HepG2 (cell line): ENCODE measurements around the gene ARL5A. TPM values are rescaled to one million over a fixed set of nuclear protein-coding genes. Genes with fewer than 3 reads are reported as not detected.
A peak's percentile ranks its signal among the peaks of the same experiment; 100 is the strongest.

Source experiments
- ATAC-seq: fragments of 200-7000 bp; cut with Tn5 transposase; 3 replicates; pipeline ENCODE4 v1.9.1; 2020; ENCODE audit warnings: mild to moderate bottlenecking, moderate library complexity
- BruUV-seq: library from RNA; stranded (reverse); fragments of 400-500 nt; replicated peaks from 2 replicates; lab custom pipeline; 2021; lab: Mats Ljungman, UMichigan
- CTCF ChIA-PET: fragments of 300-600 bp; formaldehyde crosslinking; extraction: SDS; loops from one replicate; lab custom pipeline; 2021; ENCODE audit warnings: low total read pairs, inconsistent platforms, low intra/inter-chr PET ratio; lab: Yijun Ruan, JAX
- POLR2A ChIA-PET: fragments of 350-600 bp; sonication (Branson Sonifier 250); formaldehyde crosslinking; loops from one replicate; lab custom pipeline; 2020; ENCODE audit warnings: antibody characterized with exemption, inconsistent platforms; lab: Yijun Ruan, JAX
- DNase-seq: peaks from one replicate; pipeline ENCODE4 v3.0.0-alpha.2; 2015; ENCODE audit warnings: low spot score
- FAIRE-seq: peaks from 3 replicates; lab custom pipeline; 2011; peaks lifted over from hg19 to GRCh38; lab: Jason Lieb, UNC
- H2AFZ ChIP-seq: one replicate; pipeline ENCODE4 v1.6.1; 2011; ENCODE audit warnings: low read length, inconsistent platforms
- H3K27ac ChIP-seq: fragments of 300-600 bp; 3 replicates; pipeline ENCODE4 v1.8.0; 2011; ENCODE audit warnings: mixed run types, mild to moderate bottlenecking, mixed read lengths, low read length, inconsistent platforms; ENCODE audit not compliant: insufficient read depth; ENCODE audit errors: extremely low read length
- H3K27me3 ChIP-seq, 2 experiments: fragments of 200-600 bp in 1 of 2; 2 replicates in 1 of 2; 3 replicates in 1 of 2; pipeline versions ENCODE4 v1.6.0 to v1.8.0; 2011; ENCODE audit warnings: low read length in 2 of 2, mild to moderate bottlenecking in 2 of 2, moderate library complexity in 2 of 2, inconsistent platforms in 1 of 2; ENCODE audit not compliant: insufficient read depth in 2 of 2, control insufficient read depth in 1 of 2
- H3K36me3 ChIP-seq, 2 experiments: fragments of 200-600 bp in 1 of 2; replicated peaks in 1 of 2; 2 replicates in 1 of 2; 3 replicates in 1 of 2; pipeline versions ENCODE4 v1.5.1 to v1.8.0; 2011; ENCODE audit warnings: low read length in 2 of 2, inconsistent platforms in 1 of 2; ENCODE audit not compliant: insufficient read depth in 2 of 2, control insufficient read depth in 1 of 2
- H3K4me1 ChIP-seq: 2 replicates; pipeline ENCODE4 v1.5.1; 2012; ENCODE audit warnings: low read length, inconsistent platforms; ENCODE audit not compliant: insufficient read depth
- H3K4me2 ChIP-seq: 2 replicates; pipeline ENCODE4 v1.6.0; 2011; ENCODE audit warnings: low read depth, low read length, inconsistent platforms
- H3K4me3 ChIP-seq, 3 experiments: fragments of 200-600 bp in 1 of 3; sonication (generic), shearing (Covaris generic) in 1 of 3; replicated peaks in 1 of 3; 2 replicates each; pipeline ENCODE4 v1.5.1; 2011 to 2016; ENCODE audit warnings: low read length in 3 of 3, inconsistent platforms in 2 of 3, low read depth in 2 of 3, mild to moderate bottlenecking in 2 of 3, control low read depth in 1 of 3, mixed read lengths in 1 of 3; ENCODE audit not compliant: insufficient read depth in 1 of 3
- H3K79me2 ChIP-seq: one replicate; pipeline ENCODE4 v1.6.1; 2011; ENCODE audit warnings: low read length, inconsistent platforms; ENCODE audit not compliant: insufficient read depth
- H3K9ac ChIP-seq: 2 replicates; pipeline ENCODE4 v1.6.0; 2011; ENCODE audit warnings: mild to moderate bottlenecking, low read depth, low read length, inconsistent platforms; ENCODE audit not compliant: insufficient read depth
- H3K9me3 ChIP-seq: 2 replicates; pipeline ENCODE4 v1.5.1; 2012; ENCODE audit warnings: mild to moderate bottlenecking, low read length
- H4K20me1 ChIP-seq: 2 replicates; pipeline ENCODE4 v1.6.0; 2011; ENCODE audit warnings: inconsistent platforms, mild to moderate bottlenecking, low read length, moderate library complexity; ENCODE audit not compliant: insufficient read depth
- FOXA1 ChIP-seq, 2 experiments: fragments of 450-650 bp in 1 of 2; sonication (generic) in 1 of 2; formaldehyde crosslinking in 1 of 2; IDR thresholded peaks; 2 replicates each; pipeline versions ENCODE4 v1.4.0 to v1.6.1; 2016 to 2020; ENCODE audit warnings: missing genetic modification reagents in 1 of 2
- POGZ ChIP-seq: sonication (generic); formaldehyde crosslinking; IDR thresholded peaks from 2 replicates; pipeline ENCODE4 v1.4.0; 2020; ENCODE audit warnings: mild to moderate bottlenecking, missing genetic modification reagents
- POLR2AphosphoS5 ChIP-seq: IDR thresholded peaks from 2 replicates; pipeline ENCODE4 v1.6.1; 2012; ENCODE audit warnings: low read depth, low read length
- ZNF121 ChIP-seq: sonication (generic); formaldehyde crosslinking; IDR thresholded peaks from 2 replicates; pipeline ENCODE4 v1.5.0; 2020; ENCODE audit warnings: mild to moderate bottlenecking, missing genetic modification reagents
- ZNF225 ChIP-seq: sonication (generic); formaldehyde crosslinking; IDR thresholded peaks from 2 replicates; pipeline ENCODE4 v1.4.0; 2020; ENCODE audit warnings: mild to moderate bottlenecking, missing genetic modification reagents
- ZNF367 ChIP-seq: sonication (generic); formaldehyde crosslinking; IDR thresholded peaks from 2 replicates; pipeline ENCODE4 v1.4.0; 2020; ENCODE audit warnings: missing genetic modification reagents, borderline replicate concordance
- WGBS: methylation state at CpG from one replicate; pipeline ENCODE4 v1.1.6; 2017; ENCODE audit warnings: low lambda C conversion rate; 5-methylcytosine and 5-hydroxymethylcytosine counted together
- in situ Hi-C: cut with HindIII; loops from 2 replicates; pipeline ENCODE4 v1.10.0; 2017; ENCODE audit warnings: low pct_unique_long_range_greater_than_20kb; ENCODE audit not compliant: extremely low pct_ligation_motif_present
- intact Hi-C: fragments of 100-400 bp; cut with micrococcal nuclease; formaldehyde crosslinking; loops from one replicate; pipeline ENCODE4 v1.10.0; 2022; ENCODE audit not compliant: unreplicated experiment
- polyA plus RNA-seq, 8 experiments: library from polyadenylated mRNA; depleted of rRNA in 3 of 8; stranded (reverse) in 7 of 8; unstranded in 1 of 8; fragments of >200 nt; fragmentation: Illumina TruSeq in 4 of 8; extraction: Trizol in 4 of 8; gene quantifications; 2 replicates each; pipeline versions ENCODE4 v1.2.1 to v1.2.3, GENCODE V29; 2011 to 2016; ENCODE audit warnings: low read depth in 4 of 8, missing spikeins in 1 of 8, mixed read lengths in 1 of 8; ENCODE audit not compliant: insufficient read depth in 1 of 8
- total RNA-seq, 5 experiments: library from RNA; depleted of rRNA; stranded (reverse); fragments of >200 nt; fragmentation: Illumina TruSeq; extraction: Trizol; gene quantifications; 2 replicates each; pipeline ENCODE4 v1.2.3, GENCODE V29; 2016; ENCODE audit warnings: low read depth in 1 of 5
- TF ChIP-seq, protein P1 (sequence below): sonication (generic); formaldehyde crosslinking; IDR thresholded peaks from 2 replicates; pipeline ENCODE4 v1.5.0; 2020; ENCODE audit warnings: mild to moderate bottlenecking, missing genetic modification reagents, moderate library complexity
- TF ChIP-seq, protein P2 (sequence below): sonication (generic); formaldehyde crosslinking; IDR thresholded peaks from 2 replicates; pipeline ENCODE4 v1.4.0; 2020; ENCODE audit warnings: missing genetic modification reagents
- TF ChIP-seq, protein P3 (sequence below): IDR thresholded peaks from 2 replicates; pipeline ENCODE4 v1.6.1; 2012; ENCODE audit warnings: low read depth, low read length, improper control_type of control experiment

Gene ARL5A
- total and polyA plus RNA-seq, 2 of the 13 experiments (the other 11 are each of a cell fraction or from before 2014, with no cell fraction given), result 47.5 to 149 TPM

DNA sequence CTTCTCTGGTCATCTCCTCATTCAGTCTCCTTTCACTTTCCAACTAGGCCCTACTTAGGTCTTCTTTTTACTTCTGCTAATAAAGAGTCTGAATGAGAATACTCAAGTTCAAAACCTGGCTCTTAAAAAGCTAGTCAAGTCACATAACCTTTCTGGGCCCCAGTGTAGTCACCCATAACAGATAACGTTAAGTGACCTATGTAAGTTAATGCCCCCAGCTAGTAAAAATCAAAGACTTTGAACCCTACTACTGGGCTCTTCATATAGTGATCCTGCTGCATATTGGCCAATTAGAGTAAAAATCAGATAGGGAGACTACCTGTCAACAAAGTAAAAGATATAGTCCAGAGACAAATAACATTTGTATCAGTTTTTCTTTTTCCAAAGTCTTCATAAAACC, 17.7 kb downstream of the ARL5A start (continued):
- no peak for TF ChIP-seq ZNF225 (CRISPR knock-in tag)
- TF ChIP-seq, all 625 proteins: peak for 0

DNA sequence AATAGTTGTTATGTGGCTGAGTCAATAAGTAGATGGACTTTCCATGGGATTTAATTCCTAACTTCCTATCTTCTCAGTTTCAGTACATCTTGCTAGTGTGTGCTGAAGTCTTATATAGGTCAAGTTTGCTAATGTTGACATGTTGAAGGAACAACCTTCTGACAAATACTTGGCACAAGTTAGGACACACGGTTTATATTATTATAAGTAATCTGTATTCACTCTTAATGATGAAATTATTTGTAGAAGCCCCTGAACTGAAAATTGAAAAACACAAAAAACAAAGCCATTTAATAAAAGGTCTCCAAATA, 19.2 kb downstream of the ARL5A start:
- ChIA-PET POLR2A (no interaction called here), CTCF (interaction anchor here (1.6 kb wide), 1 partner anchor 216 kb away, joined by 8 read pairs; no protein-coding TSS in a partner anchor)
- H3K4me3 ChIP-seq, result no peak overlapping the region
- H3K27me3 ChIP-seq, result no peaks in the 10 kb centered on the region
- H3K36me3 ChIP-seq, result peaks cover 15 to 75% of the 10 kb centered on the region in 2 experiments
- no peak overlapping the region for H3K27ac ChIP-seq
- peaks cover 7% of the 10 kb centered on the region for H4K20me1 ChIP-seq
- in situ Hi-C loops, result no loop called here
- H3K4me2 ChIP-seq, result no peak overlapping the region
- TF ChIP-seq ZNF367 (CRISPR knock-in tag), result no peak
- TF ChIP-seq FOXA1 (IDR thresholded peaks at IDR 0.05), result no peak
- TF ChIP-seq FOXA1 (CRISPR knock-in tag; IDR thresholded peaks at IDR 0.05), result 0 out of 2 replicates have a peak, but pooled peaks have one; percentile 18
- H3K4me1 ChIP-seq, result peaks cover 6% of the 10 kb centered on the region
- no peak overlapping the region for H3K9ac ChIP-seq
- H3K9me3 ChIP-seq, result peaks cover 7% of the 10 kb centered on the region
- peak; percentile 17 for DNase-seq
- no peak overlapping the region for H2AFZ ChIP-seq
- FAIRE-seq, result no peak
- H3K79me2 ChIP-seq, result peaks cover 4% of the 10 kb centered on the region
- no TSS peak for BruUV-seq
- intact Hi-C loops, result no loop called here
- ATAC-seq, result no peak
- WGBS, result 83% methylated on average over 1 of the region's 1 CpG

DNA sequence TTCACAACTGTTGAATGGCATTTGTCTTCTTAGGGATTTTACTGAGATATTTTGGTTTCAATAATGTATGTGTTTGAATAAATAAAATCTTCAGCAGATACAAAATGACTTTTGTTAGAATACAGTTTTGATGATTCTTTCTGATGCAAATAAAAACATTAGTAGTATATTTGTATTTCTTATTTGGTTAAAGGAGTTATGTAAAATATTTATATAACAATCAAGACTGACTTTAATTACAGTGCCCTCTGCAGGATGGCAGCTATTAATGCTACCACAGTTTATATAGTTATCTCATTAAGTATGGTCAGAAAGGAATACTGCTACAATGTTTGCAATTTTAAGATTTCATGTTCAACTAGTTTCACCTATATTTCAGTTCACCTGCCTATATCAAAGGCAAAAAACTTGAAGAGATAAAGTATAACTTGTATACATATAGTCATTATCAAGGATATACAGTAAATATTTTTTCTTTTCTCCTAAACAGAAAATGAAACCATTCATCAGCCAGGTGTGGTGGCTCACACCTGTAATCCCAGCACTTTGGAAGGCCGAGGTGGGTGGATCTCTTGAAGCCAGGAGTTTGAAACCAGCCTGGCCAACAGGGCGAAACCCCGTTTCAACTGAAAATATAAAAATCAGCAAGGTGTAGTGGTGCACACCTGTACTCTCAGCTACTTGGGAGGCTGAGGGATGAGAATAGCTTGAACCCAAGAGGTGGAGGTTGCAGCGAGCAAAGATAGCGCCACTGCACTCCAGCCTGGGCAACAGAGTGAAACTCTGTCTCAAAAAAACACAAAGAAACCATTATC, 19.8 kb downstream of the ARL5A start:
- no peak overlapping the region for H3K27ac ChIP-seq
- whole genome bisulfite sequencing, result 95% methylated on average over 5 of the region's 5 CpGs
- H3K4me1 ChIP-seq, result peaks cover 6% of the 10 kb centered on the region
- H2AFZ ChIP-seq, result no peak overlapping the region
- H3K4me2 ChIP-seq, result no peak overlapping the region
- H3K79me2 ChIP-seq, result peaks cover 2% of the 10 kb centered on the region
- ATAC-seq (peak; percentile 73), DNase-seq (peak; percentile 33), FAIRE-seq (no peak)
- intact Hi-C loops (no loop called here), in situ Hi-C loops (no loop called here)
- BruUV-seq, result no TSS peak
- H3K9ac ChIP-seq, result no peak overlapping the region
- peaks cover 16 to 71% of the 10 kb centered on the region in 2 experiments for H3K36me3 ChIP-seq
- H3K4me3 ChIP-seq, result no peak overlapping the region
- POLR2A ChIA-PET, result interaction anchor here (1.0 kb wide), 1 partner anchor 20 kb away, joined by 4 read pairs; the partner anchor contains the start of gene ARL5A
- peaks cover 7% of the 10 kb centered on the region for H3K9me3 ChIP-seq
- CTCF ChIA-PET, result interaction anchor here (1.6 kb wide), 1 partner anchor 217 kb away, joined by 8 read pairs; no protein-coding TSS in a partner anchor
- H3K27me3 ChIP-seq, result no peaks in the 10 kb centered on the region
- H4K20me1 ChIP-seq, result peaks cover 7% of the 10 kb centered on the region
- TF ChIP-seq POGZ (CRISPR knock-in tag) (peak; percentile 44; the same call in 1 of the 2 replicates), POLR2AphosphoS5 (no peak), ZNF121 (0 out of 2 replicates have a peak, but pooled peaks have one; percentile 16)
- TF ChIP-seq, protein P1, sequence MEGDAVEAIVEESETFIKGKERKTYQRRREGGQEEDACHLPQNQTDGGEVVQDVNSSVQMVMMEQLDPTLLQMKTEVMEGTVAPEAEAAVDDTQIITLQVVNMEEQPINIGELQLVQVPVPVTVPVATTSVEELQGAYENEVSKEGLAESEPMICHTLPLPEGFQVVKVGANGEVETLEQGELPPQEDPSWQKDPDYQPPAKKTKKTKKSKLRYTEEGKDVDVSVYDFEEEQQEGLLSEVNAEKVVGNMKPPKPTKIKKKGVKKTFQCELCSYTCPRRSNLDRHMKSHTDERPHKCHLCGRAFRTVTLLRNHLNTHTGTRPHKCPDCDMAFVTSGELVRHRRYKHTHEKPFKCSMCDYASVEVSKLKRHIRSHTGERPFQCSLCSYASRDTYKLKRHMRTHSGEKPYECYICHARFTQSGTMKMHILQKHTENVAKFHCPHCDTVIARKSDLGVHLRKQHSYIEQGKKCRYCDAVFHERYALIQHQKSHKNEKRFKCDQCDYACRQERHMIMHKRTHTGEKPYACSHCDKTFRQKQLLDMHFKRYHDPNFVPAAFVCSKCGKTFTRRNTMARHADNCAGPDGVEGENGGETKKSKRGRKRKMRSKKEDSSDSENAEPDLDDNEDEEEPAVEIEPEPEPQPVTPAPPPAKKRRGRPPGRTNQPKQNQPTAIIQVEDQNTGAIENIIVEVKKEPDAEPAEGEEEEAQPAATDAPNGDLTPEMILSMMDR (CRISPR knock-in tag), result peak; percentile 51
- TF ChIP-seq, protein P2, sequence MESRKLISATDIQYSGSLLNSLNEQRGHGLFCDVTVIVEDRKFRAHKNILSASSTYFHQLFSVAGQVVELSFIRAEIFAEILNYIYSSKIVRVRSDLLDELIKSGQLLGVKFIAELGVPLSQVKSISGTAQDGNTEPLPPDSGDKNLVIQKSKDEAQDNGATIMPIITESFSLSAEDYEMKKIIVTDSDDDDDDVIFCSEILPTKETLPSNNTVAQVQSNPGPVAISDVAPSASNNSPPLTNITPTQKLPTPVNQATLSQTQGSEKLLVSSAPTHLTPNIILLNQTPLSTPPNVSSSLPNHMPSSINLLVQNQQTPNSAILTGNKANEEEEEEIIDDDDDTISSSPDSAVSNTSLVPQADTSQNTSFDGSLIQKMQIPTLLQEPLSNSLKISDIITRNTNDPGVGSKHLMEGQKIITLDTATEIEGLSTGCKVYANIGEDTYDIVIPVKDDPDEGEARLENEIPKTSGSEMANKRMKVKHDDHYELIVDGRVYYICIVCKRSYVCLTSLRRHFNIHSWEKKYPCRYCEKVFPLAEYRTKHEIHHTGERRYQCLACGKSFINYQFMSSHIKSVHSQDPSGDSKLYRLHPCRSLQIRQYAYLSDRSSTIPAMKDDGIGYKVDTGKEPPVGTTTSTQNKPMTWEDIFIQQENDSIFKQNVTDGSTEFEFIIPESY (CRISPR knock-in tag), result peak; percentile 96
- TF ChIP-seq, protein P3, sequence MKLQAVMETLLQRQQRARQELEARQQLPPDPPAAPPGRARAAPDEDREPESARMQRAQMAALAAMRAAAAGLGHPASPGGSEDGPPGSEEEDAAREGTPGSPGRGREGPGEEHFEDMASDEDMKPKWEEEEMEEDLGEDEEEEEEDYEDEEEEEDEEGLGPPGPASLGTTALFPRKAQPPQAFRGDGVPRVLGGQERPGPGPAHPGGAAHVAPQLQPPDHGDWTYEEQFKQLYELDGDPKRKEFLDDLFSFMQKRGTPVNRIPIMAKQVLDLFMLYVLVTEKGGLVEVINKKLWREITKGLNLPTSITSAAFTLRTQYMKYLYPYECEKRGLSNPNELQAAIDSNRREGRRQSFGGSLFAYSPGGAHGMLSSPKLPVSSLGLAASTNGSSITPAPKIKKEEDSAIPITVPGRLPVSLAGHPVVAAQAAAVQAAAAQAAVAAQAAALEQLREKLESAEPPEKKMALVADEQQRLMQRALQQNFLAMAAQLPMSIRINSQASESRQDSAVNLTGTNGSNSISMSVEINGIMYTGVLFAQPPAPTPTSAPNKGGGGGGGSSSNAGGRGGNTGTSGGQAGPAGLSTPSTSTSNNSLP, result peak; percentile 98
